ENCODE measurements around the gene KLHL17.

DNA sequence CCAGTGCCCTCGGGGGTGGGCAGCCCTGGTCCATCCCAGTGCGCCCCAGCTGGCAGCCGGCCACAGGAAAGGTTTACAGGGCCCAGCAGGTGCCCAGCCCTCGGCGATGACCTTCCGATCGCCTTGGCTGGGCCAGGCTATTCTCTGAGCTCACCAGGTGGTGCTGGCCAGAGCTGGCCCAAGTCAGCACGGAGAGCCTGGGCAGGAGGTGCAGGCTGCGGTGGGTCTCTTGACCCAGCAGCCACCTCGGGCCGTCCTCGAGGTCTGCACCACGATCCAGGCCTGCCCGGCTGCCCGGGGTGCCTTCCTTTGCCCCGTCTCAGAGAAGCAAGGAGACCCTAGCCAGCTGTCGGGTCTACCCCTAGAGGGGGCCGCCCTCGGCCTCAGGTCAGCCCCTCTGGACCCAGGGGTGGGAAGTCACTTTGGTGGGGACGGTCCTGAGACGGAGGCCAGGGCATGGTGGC lies 21.1 kb downstream of the KLHL17 start:
- TF ChIP-seq POLR2AphosphoS5 (IDR thresholded peaks at IDR 0.05; ENCODE audit: borderline replicate concordance, low read depth, low read length) (no peak), EZH2 (IDR thresholded peaks at IDR 0.05) (no peak), FOXP2 (optimal IDR thresholded peaks at IDR 0.05; ENCODE audit: control extremely low read depth, extremely low read length, insufficient read depth) (no peak)
